GM12878 (cell line): ENCODE results near the gene CARD9. TPM values are rescaled to one million over a fixed set of nuclear protein-coding genes. Genes with fewer than 3 reads are reported as not detected.

ENCODE experiments used
- ATAC-seq: fragments of 200-7000 bp; cut with Tn5 transposase; 3 replicates; pipeline ENCODE4 v1.9.1; 2020; ENCODE audit warnings: mild to moderate bottlenecking, moderate library complexity
- BruUV-seq: library from RNA; stranded (reverse); fragments of 400-500 nt; replicated peaks from 2 replicates; lab custom pipeline; 2021; lab: Mats Ljungman, UMichigan
- CTCF ChIA-PET: fragments of 300-600 bp; sonication (Branson Sonifier 250); formaldehyde crosslinking; extraction: SDS; loops from one replicate; lab custom pipeline; 2021; ENCODE audit warnings: inconsistent platforms; lab: Yijun Ruan, JAX
- POLR2A ChIA-PET: fragments of 350-600 bp; formaldehyde crosslinking; extraction: SDS; loops from one replicate; lab custom pipeline; 2021; ENCODE audit warnings: inconsistent platforms; lab: Charles Lee
- RAD21 ChIA-PET: fragments of 300-600 bp; sonication (Branson Sonifier 250); formaldehyde crosslinking; loops from one replicate; lab custom pipeline; 2023; ENCODE audit warnings: antibody characterized with exemption; ENCODE audit not compliant: unreplicated experiment; lab: Charles Lee
- SMC1A ChIA-PET: fragments of 300-600 bp; sonication (Branson Sonifier 250); formaldehyde crosslinking; loops from one replicate; lab custom pipeline; 2023; ENCODE audit not compliant: unreplicated experiment, uncharacterized antibody; lab: Charles Lee
- DNase-seq: peaks from one replicate; pipeline ENCODE4 v3.0.0-alpha.2; 2011; ENCODE audit warnings: low read depth, low spot score
- FAIRE-seq: peaks from 3 replicates; lab custom pipeline; 2011; peaks lifted over from hg19 to GRCh38; lab: Jason Lieb, UNC
- H2AFZ ChIP-seq: 2 replicates; pipeline ENCODE4 v1.6.0; 2011; ENCODE audit warnings: low read depth, low read length, control low read depth; ENCODE audit not compliant: control insufficient read depth
- H3K27ac ChIP-seq: 2 replicates; pipeline ENCODE4 v1.5.1; 2011; ENCODE audit warnings: control low read depth; ENCODE audit not compliant: control insufficient read depth, insufficient read depth
- H3K27me3 ChIP-seq, 2 experiments: replicated peaks in 1 of 2; 2 replicates each; pipeline versions ENCODE4 v1.6.0 to v1.6.1; 2011; ENCODE audit warnings: low read length in 1 of 2; ENCODE audit not compliant: control insufficient read depth in 2 of 2, insufficient read depth in 2 of 2
- H3K36me3 ChIP-seq, 2 experiments: 2 replicates each; pipeline ENCODE4 v1.5.1; 2011; ENCODE audit warnings: low read length in 1 of 2; ENCODE audit not compliant: control insufficient read depth in 2 of 2, insufficient read depth in 2 of 2
- H3K4me1 ChIP-seq: 2 replicates; pipeline ENCODE4 v1.6.1; 2011; ENCODE audit warnings: mild to moderate bottlenecking, low read length, moderate library complexity, mixed read lengths; ENCODE audit not compliant: control insufficient read depth, insufficient read depth
- H3K4me2 ChIP-seq: 2 replicates; pipeline ENCODE4 v1.6.0; 2011; ENCODE audit warnings: control low read depth; ENCODE audit not compliant: control insufficient read depth, insufficient read depth
- H3K4me3 ChIP-seq: fragments of 200-600 bp; sonication (generic); 2 replicates; pipeline ENCODE4 v1.5.1; 2016
- H3K79me2 ChIP-seq: 2 replicates; pipeline ENCODE4 v1.6.0; 2011; ENCODE audit warnings: low read length; ENCODE audit not compliant: control insufficient read depth, insufficient read depth
- H3K9ac ChIP-seq: 2 replicates; pipeline ENCODE4 v1.8.0; 2011; ENCODE audit warnings: low read length, control low read depth, mixed read lengths; ENCODE audit not compliant: control insufficient read depth, insufficient read depth
- H3K9me3 ChIP-seq: replicated peaks from 3 replicates; pipeline ENCODE4 v1.5.1; 2011; ENCODE audit warnings: mild to moderate bottlenecking, low read length; ENCODE audit not compliant: control insufficient read depth, insufficient read depth
- H4K20me1 ChIP-seq: 2 replicates; pipeline ENCODE4 v1.6.0; 2011; ENCODE audit not compliant: control insufficient read depth, insufficient read depth
- CREM ChIP-seq: IDR thresholded peaks from 2 replicates; pipeline ENCODE4 v1.6.1; 2014; ENCODE audit warnings: antibody characterized with exemption, low read depth
- EGR1 ChIP-seq, 2 experiments: IDR thresholded peaks; 1 replicate in 1 of 2; 2 replicates in 1 of 2; pipeline ENCODE4 v1.6.1; 2011 to 2012; ENCODE audit warnings: low read depth in 2 of 2, low read length in 2 of 2, borderline replicate concordance in 1 of 2, mild to moderate bottlenecking in 1 of 2, moderate library complexity in 1 of 2
- FOXK2 ChIP-seq: fragments of 450-650 bp; IDR thresholded peaks from 2 replicates; pipeline ENCODE4 v1.6.1; 2017; ENCODE audit warnings: mild to moderate bottlenecking, moderate library complexity
- FOXM1 ChIP-seq: IDR thresholded peaks from 2 replicates; pipeline ENCODE4 v1.6.1; 2012; ENCODE audit warnings: low read depth, mild to moderate bottlenecking, inconsistent platforms, low read length, moderate library complexity
- HDAC2 ChIP-seq: fragments of 200-600 bp; sonication (generic); IDR thresholded peaks from 2 replicates; pipeline ENCODE4 v1.6.1; 2017
- MEF2A ChIP-seq: IDR thresholded peaks from 2 replicates; pipeline ENCODE4 v1.6.1; 2011; ENCODE audit warnings: low read depth, mild to moderate bottlenecking, low read length, moderate library complexity; ENCODE audit not compliant: insufficient read depth
- MTA3 ChIP-seq: IDR thresholded peaks from 2 replicates; pipeline ENCODE4 v1.6.1; 2012; ENCODE audit warnings: low read length, inconsistent platforms, borderline replicate concordance
- NFYA ChIP-seq: IDR thresholded peaks from 2 replicates; pipeline ENCODE4 v1.6.1; 2011; ENCODE audit warnings: low read depth, mild to moderate bottlenecking, low read length, improper control_type of control experiment, borderline replicate concordance
- PAX5 ChIP-seq: IDR thresholded peaks from 2 replicates; pipeline ENCODE4 v1.6.1; 2011; ENCODE audit warnings: low read depth, low read length, borderline replicate concordance
- SMC3 ChIP-seq: IDR thresholded peaks from 2 replicates; pipeline ENCODE4 v1.6.1; 2011; ENCODE audit warnings: low read length, improper control_type of control experiment, borderline replicate concordance
- SP1 ChIP-seq: IDR thresholded peaks from one replicate; pipeline ENCODE4 v1.6.1; 2011; ENCODE audit warnings: low read depth, low read length
- SREBF2 ChIP-seq: IDR thresholded peaks from 2 replicates; pipeline ENCODE4 v1.6.1; 2012; ENCODE audit warnings: mild to moderate bottlenecking, low read length
- SUZ12 ChIP-seq: fragments of 200-600 bp; sonication (generic); IDR thresholded peaks from one replicate; pipeline ENCODE4 v1.6.1; 2018; ENCODE audit warnings: antibody characterized with exemption, mild to moderate bottlenecking; ENCODE audit not compliant: unreplicated experiment
- YY1 ChIP-seq: IDR thresholded peaks from 2 replicates; pipeline ENCODE4 v1.6.1; 2011; ENCODE audit warnings: low read depth, mild to moderate bottlenecking, low read length
- ZZZ3 ChIP-seq: IDR thresholded peaks from 2 replicates; pipeline ENCODE4 v1.6.1; 2011; ENCODE audit warnings: low read depth; ENCODE audit not compliant: control insufficient read depth, insufficient read length
- WGBS: methylation state at CpG from one replicate; pipeline ENCODE4 v1.1.6; 2016; ENCODE audit warnings: low lambda C conversion rate; ENCODE audit not compliant: insufficient replicate concordance, insufficient coverage; ENCODE audit errors: missing lambda C conversion rate; 5-methylcytosine and 5-hydroxymethylcytosine counted together
- in situ Hi-C: fragments of 300-500 bp; cut with MboI; formaldehyde crosslinking; loops from 9 replicates; pipeline ENCODE4 v1.14.3; 2018; ENCODE audit warnings: mixed read lengths
- intact Hi-C: fragments of 100-400 bp; cut with micrococcal nuclease; formaldehyde crosslinking; loops from one replicate; pipeline ENCODE4 v1.14.2; 2022; ENCODE audit not compliant: unreplicated experiment
- polyA plus RNA-seq, 11 experiments: library from polyadenylated mRNA; depleted of rRNA in 4 of 11; unstranded in 6 of 11; stranded (reverse) in 5 of 11; fragments of >200 nt; fragmentation: Nextera tagmentation in 4 of 11; fragmentation: Illumina TruSeq in 1 of 11; extraction: Ambion mirVana in 4 of 11; extraction: Trizol in 1 of 11; gene quantifications; 1 replicate in 1 of 11; 2 replicates in 10 of 11; pipeline versions ENCODE4 v1.2.1 to v1.2.3, GENCODE V29; 2011 to 2016; ENCODE audit warnings: inconsistent platforms in 2 of 11, missing spikeins in 2 of 11, low read depth in 1 of 11
- total RNA-seq, 4 experiments: library from RNA; depleted of rRNA in 3 of 4; stranded (reverse); fragments of >200 nt in 3 of 4; fragmentation: Illumina TruSeq in 1 of 4; extraction: Trizol in 1 of 4; gene quantifications; 2 replicates each; pipeline versions ENCODE4 v1.2.1 to v1.2.3, GENCODE V29; 2013 to 2021
- TF ChIP-seq, protein P1 (sequence below): IDR thresholded peaks from 2 replicates; pipeline ENCODE4 v1.6.1; 2011; ENCODE audit warnings: low read depth, mild to moderate bottlenecking, low read length, moderate library complexity, borderline replicate concordance; ENCODE audit errors: extremely low read depth
- TF ChIP-seq, protein P2 (sequence below): fragments of 450-650 bp; IDR thresholded peaks from 2 replicates; pipeline ENCODE4 v1.6.1; 2014; ENCODE audit warnings: mild to moderate bottlenecking

Gene CARD9
- total and polyA plus RNA-seq, 10 of the 15 experiments (the other 5 are each of a cell fraction or from before 2014, with no cell fraction given) = 0.11 to 4.9 (median 1.8) TPM; not detected in 1

DNA sequence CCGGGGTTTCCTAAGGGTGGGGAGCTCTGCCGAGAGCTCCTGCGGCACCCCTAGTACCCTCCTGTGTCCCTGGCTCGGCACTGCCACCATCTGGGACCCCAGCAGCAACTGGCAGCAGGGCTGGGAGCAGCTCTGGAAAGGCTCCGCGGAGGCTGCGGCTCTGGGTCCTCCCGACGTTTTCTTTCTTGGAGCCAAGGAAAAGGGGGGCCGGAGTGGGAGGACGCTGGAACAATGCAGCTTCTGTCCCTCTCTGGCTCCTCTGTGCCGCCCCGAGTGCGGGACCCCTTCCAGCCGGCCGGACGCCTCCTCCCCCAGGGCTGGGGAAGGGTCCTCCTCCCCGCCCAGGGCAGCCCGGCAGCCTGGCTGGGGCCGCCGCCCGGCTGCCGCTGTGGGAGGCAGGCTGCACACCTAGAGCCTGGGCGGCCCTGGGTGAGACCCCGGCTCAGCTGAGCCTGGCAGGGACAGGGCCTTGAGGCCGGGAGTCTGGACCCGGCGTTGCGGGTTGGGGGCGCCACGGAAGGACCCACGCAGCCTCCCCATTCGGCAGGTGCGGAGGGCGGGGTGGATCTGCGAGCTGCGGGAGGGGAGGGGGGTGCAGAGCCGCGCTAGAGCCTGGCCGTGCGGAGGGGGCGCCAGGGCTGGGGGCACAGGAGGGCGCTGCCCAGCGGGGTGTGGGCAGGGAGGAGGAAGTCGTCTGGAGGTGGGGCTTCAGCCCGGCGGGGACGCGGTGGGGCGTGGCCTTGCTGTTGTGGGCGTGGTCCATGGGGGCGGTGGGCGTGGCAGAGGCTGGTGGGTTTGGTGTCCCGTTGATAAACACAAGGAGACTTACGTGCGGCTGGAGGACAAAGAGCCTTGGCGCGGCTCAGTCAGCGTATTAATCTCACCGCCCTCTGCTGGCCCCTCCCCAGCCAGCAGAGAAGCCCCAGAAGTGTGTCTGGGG lies 31.0 kb downstream of the CARD9 start:
- ATAC-seq = peak; percentile 81
- no peak for FAIRE-seq
- Histone ChIP-seq H3K4me1 (no peaks in the 10 kb centered on the region), H3K4me3 (no peak overlapping the region), H3K27ac (no peak overlapping the region), H3K36me3 (no peaks in the 10 kb centered on the region), H3K9me3 (no peaks in the 10 kb centered on the region), H4K20me1 (no peaks in the 10 kb centered on the region), H3K79me2 (no peaks in the 10 kb centered on the region), H2AFZ (no peak overlapping the region), H3K4me2 (peak overlapping the region; percentile 9; the same call in 1 of the 2 replicates), H3K9ac (no peak overlapping the region), H3K27me3 (no peaks in the 10 kb centered on the region)
- DNase-seq = peak; percentile 23
- ChIA-PET POLR2A (no interaction called here), RAD21 (no interaction called here), SMC1A (no interaction called here), CTCF (interaction anchor here (1.5 kb wide), 1 partner anchor 20 kb away, joined by 5 read pairs; no protein-coding TSS in a partner anchor)
- in situ Hi-C loops = no loop called here
- intact Hi-C loops = no loop called here
- TF ChIP-seq FOXM1 (no peak), NFYA (no peak), MEF2A (no peak), SMC3 (no peak), MTA3 (no peak), CREM (no peak), SREBF2 (no peak), FOXK2 (no peak), PAX5 (0 out of 2 replicates have a peak, but pooled peaks have one; percentile 34), ZZZ3 (no peak), YY1 (no peak), EGR1 (IDR thresholded peaks at IDR 0.05; ENCODE audit: borderline replicate concordance in 1 of 2, low read depth in 2 of 2, low read length in 2 of 2) (peak in 1 of 2 experiments; percentile 71; a peak in 2 of 3 replicates), SP1 (peak; percentile 71), SUZ12 (no peak), HDAC2 (no peak)
- TF ChIP-seq, protein P1, sequence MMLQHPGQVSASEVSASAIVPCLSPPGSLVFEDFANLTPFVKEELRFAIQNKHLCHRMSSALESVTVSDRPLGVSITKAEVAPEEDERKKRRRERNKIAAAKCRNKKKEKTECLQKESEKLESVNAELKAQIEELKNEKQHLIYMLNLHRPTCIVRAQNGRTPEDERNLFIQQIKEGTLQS = no peak
- TF ChIP-seq, protein P2, sequence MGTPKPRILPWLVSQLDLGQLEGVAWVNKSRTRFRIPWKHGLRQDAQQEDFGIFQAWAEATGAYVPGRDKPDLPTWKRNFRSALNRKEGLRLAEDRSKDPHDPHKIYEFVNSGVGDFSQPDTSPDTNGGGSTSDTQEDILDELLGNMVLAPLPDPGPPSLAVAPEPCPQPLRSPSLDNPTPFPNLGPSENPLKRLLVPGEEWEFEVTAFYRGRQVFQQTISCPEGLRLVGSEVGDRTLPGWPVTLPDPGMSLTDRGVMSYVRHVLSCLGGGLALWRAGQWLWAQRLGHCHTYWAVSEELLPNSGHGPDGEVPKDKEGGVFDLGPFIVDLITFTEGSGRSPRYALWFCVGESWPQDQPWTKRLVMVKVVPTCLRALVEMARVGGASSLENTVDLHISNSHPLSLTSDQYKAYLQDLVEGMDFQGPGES = no peak
- WGBS = 38% methylated on average over 50 of the region's 60 CpGs
- BruUV-seq = no TSS peak
